NCI-H82 (cell line): ENCODE results near the gene AGPAT4.

Experiments used
- DNase-seq: peaks from one replicate; lab custom pipeline; 2025; lab: John Stamatoyannopoulos, UW

Gene AGPAT4

DNA sequence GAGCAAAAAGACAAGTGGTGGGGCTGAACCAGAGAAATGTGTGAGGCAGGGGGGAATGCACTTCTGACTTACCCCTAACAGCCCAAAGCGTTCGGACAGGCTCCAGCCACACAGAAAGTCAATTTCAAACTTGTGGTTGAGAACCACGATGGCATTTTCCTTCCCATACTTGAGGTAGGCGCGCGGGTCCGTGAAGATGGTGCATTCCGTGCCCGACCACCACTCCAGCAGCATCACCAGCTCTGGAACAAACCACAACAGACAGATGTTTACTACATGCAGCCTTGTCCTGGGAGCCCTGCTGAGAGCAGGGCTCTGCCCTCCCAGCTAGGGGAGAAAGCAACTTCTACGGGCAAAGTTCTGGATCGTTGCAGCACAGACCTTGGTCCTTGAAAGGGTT is 107.7 kb downstream of the AGPAT4 start:
- no peak for DNase-seq

DNA sequence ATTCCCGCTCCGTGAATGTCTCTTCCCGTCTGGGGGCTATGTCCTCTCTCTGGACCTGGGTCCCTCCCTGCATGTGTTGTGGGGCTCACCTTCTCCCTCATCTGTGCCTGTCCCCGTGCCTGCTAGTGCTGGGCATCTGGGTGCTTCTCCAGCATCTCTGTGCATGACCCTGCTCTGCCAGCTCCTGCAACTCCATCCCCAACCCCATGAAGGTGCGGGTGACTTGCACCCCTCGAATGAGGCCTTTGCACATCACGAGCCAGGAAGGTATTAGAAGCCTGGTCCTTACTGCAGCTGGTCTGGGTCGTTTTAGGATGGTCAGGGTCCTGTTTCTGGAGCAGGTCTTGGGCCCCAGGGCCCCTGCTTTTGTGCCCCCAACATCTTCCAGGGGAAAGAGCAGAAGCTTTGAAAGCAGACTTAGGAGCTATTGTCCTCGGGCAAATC is 109.7 kb downstream of the AGPAT4 start:
- no peak for DNase-seq

DNA sequence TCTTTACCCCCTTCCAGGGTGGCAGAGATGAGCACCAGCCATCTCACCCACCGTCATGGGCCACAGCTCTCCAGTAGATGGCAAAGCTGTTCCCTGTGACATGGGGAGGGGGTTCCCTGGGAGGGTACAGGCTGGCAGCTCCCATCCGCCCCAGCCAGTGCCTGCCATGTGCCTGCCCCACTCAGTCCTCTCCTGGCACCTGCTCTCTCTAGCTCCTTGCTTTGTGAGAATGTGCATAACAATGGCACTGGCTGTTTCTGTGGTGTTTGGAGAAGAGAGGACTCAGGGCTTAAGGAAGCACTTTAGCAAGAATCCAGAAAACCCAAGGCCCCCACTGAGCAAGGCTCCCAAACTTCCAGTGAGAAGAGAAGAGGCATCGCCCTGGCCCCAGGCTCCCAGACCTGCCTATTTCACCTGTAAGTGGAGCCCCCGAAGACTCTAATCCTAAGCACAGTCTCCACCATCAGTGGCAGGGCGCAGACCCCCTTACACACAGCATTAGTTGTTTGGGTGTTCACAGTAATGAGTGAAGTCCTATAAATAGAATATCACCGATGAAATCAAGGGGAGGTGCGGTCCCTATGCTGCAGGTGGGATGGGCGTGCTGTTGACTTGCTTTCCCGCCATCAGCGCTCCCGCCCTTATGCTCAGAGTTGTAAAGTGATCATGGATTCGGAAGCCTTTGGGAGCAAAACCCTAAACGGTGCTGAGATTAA is 110.2 kb downstream of the AGPAT4 start:
- no peak for DNase-seq

DNA sequence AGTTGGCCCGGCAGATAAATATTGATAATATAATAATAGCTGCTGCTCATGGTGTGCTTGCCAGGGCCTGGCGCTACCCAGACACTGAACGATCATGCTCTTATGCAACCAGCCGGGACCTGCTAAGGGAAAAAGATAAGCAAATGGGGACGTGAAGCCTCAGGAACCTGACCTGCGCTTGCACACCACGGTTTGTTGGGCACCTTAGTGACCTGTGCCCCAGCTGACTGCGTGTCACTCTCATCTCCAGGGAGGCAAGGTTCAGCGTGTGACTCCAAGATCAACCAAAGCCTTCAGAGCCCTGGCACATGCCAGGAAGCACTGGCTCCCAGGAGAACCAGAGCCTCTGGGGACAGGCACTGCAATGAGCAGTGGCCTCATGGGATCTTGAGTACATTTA is 111.1 kb downstream of the AGPAT4 start:
- DNase-seq: no peak

- DNase-seq: no peak
Observed at GRCh38 chr6:161161889-161162624, 111.8 kb downstream of the AGPAT4 start.

DNA sequence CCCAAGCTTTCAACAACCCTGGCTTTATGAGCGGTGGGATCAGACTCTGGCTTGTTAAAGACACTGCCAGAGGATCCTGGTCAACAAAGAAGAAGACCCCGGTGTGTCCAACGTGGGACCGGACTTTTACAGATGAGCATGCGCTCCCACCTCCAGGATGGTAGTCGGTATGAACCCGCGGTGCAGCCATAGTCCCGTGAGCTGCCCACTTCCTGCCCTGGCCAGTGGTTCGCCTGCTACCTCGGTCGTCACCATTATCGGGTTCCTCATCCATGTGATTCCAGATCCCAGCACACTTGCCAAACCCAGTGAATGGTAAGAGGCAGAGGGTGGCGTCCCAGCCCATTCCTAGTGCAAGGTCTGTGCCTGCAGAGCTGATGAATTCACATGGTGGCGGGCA is 112.7 kb downstream of the AGPAT4 start:
- DNase-seq: no peak

- no peak for DNase-seq
Observed at GRCh38 chr6:161154796-161155335, 119.0 kb downstream of the AGPAT4 start.

DNA sequence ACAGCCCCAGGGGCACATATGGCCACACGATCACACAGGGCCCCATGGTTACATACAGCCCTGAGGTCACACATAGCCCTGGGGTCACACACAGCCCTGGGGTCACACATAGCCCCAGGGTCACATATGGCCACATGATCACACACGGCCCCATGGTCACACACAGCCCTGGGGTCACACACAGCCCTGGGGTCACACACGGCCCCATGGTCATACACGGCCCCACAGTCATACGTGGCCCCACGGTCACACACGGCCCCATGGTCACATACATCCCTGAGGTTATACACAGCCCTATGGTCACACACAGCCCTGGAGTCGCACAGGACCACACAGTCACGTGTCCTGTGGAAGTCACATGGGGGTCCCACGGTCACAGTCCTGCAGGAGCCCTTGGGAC is 120.1 kb downstream of the AGPAT4 start:
- no peak for DNase-seq

DNA sequence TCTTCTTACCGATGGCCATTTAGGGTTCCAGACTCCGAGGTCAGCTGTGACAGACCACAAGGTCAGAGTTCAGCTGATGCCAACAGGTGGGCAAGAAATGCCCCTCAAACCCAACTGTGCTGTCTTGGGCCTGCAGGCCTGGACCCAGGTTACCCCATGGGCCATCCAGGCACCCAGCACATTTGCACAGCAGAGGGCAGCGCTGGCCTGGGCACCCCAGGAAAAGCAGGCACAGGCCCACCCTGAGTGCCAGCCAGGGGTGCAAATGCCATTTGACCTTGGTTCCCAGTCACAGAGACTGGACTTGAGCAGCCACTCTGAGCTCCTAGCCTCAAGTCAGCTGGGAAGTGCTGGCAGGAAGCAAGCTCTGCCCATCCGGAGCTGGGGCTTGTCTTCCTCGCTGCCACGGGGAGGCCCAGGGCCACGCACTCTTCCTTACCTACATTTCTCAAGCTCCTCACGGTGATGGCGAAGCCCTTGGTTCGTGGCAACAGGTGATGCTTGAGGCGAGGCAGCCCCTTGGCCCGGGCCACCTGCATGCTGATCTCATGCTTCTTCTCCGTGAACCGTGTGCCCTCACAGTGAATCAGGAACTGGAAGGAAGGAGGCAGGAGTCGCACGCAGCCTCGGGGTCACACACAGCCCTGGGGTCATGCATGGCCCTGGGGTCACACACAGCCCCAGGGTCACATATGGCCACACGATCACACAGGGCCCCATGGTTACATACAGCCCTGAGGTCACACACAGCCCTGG is 120.8 kb downstream of the AGPAT4 start:
- no peak for DNase-seq

- DNase-seq: no peak
Observed at GRCh38 chr6:161152527-161152862, 121.4 kb downstream of the AGPAT4 start.

GRCh38 chr6:161151660-161152526 is 122.0 kb downstream of the AGPAT4 start:
- no peak for DNase-seq

DNA sequence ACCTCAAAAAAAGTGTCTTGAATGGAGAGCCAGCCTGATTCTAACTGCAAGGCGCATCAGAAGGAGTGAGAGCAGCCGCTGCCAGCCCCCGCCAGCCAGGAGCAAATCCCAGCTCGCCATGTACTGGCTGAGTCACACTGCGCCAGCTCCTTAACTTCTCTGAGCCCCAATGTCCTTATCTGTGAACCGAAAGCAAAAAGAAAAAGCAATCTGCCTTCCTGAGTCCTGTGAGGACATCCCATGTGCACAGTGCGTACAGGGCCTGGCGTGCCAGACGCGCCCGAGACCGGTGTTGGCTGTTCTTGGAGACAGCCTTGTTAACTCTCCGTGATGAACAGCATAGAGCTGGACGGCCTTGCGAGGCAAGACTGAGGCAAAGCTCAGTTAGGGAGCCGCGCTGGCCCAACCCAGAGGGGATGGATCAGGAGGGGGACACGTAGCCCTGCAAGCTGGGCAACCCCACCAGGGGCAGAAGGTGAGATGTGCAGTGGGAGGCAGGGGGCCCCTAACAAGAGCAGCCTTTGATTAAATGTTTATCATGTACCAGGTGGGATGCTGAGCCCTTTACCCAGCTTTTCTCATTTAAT is 122.7 kb downstream of the AGPAT4 start:
- no peak for DNase-seq

- no peak for DNase-seq
Observed at GRCh38 chr6:161150566-161150965, 123.3 kb downstream of the AGPAT4 start.

GRCh38 chr6:161150136-161150535 is 123.7 kb downstream of the AGPAT4 start:
- no peak for DNase-seq

- DNase-seq: no peak
Observed at GRCh38 chr6:161143663-161144430, 130.0 kb downstream of the AGPAT4 start.

- no peak for DNase-seq
Observed at GRCh38 chr6:161142957-161143296, 130.9 kb downstream of the AGPAT4 start.

DNA sequence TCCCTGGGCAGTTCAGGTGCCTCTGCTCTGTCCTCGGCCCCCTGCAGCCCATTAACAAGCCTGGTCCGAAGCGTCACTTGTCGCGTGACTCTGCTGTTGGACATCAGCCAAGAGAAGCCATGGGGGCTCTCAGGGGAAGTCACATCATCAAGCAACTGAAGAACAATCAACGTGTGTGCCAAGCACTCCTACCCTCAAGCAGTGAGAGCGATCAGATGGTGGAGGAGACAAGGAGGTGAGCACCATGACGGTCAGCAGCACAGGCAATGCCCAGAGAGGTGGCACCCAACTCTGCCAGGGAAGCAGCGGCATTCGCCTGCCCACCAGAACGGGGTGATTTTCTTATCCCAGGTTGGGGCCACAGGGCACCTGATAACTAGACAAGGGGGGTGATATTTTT is 132.7 kb downstream of the AGPAT4 start:
- no peak for DNase-seq

GRCh38 chr6:161140554-161140875 is 133.3 kb downstream of the AGPAT4 start:
- DNase-seq: no peak

GRCh38 chr6:161139766-161140553 is 133.9 kb downstream of the AGPAT4 start:
- peak; percentile 53 for DNase-seq

DNA sequence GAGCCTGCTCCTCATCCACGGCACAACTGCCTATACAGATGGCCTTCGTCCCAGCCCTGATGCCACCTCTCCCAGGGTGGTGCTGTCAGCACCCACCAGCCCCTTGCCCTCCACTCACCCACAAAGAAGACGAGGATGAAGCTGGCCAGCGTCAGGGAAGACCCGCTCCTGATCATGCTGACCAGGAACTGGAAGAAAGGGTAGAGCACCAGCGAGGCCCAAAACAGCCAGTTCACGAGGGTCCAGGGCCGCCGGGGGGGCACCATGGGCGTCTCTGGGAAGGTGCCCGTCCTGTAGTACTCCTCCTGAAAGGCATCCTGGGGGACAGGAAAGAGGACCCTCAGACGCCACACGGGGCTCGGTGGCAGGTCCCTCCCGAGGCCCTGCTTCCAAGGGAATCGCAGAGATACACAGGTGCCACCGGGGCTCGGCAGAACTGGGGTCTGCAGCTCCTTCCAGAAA is 134.5 kb downstream of the AGPAT4 start:
- DNase-seq: no peak
